LNCAP (cell line): ENCODE results near the gene FAM124A.
A peak's percentile ranks its signal among the peaks of the same experiment; 100 is the strongest.

Experiments used
- CTCF ChIP-seq: fragments of 450-650 bp; IDR thresholded peaks from 2 replicates; pipeline ENCODE4 v1.5.1; 2017; ENCODE audit warnings: mild to moderate bottlenecking

FAM124A gene, protein sequence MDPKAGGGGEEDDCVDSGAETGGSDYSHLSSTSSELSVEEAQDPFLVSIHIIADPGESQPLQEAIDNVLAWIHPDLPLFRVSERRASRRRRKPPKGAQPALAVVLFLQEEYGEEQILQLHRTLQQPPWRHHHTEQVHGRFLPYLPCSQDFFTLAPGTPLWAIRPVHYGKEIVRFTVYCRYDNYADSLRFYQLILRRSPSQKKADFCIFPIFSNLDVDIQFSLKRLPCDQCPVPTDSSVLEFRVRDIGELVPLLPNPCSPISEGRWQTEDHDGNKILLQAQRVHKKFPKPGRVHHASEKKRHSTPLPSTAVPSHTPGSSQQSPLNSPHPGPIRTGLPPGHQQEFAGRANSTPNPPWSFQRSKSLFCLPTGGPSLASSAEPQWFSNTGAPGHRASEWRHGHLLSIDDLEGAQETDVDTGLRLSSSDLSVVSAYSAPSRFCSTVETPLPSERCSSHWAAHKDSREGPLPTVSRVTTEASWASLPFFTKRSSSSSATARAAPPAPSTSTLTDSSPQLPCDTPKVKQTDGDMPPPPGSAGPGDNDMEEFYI

GRCh38 chr13:51222037-51222685 lies at the start of gene FAM124A:
Gene FAM124A, plus strand, starts transcription at chr13:51222398. Its CDS starts 104 bp downstream, at chr13:51222502.
- peak; percentile 59 for TF ChIP-seq CTCF

GRCh38 chr13:51175021-51175420 lies 47.2 kb upstream of the FAM124A start:
- no peak for TF ChIP-seq CTCF

- no peak for TF ChIP-seq CTCF
Measured at GRCh38 chr13:51175639-51176038, 46.6 kb upstream of the FAM124A start.

GRCh38 chr13:51177188-51177587 lies 45.0 kb upstream of the FAM124A start:
- no peak for TF ChIP-seq CTCF

DNA sequence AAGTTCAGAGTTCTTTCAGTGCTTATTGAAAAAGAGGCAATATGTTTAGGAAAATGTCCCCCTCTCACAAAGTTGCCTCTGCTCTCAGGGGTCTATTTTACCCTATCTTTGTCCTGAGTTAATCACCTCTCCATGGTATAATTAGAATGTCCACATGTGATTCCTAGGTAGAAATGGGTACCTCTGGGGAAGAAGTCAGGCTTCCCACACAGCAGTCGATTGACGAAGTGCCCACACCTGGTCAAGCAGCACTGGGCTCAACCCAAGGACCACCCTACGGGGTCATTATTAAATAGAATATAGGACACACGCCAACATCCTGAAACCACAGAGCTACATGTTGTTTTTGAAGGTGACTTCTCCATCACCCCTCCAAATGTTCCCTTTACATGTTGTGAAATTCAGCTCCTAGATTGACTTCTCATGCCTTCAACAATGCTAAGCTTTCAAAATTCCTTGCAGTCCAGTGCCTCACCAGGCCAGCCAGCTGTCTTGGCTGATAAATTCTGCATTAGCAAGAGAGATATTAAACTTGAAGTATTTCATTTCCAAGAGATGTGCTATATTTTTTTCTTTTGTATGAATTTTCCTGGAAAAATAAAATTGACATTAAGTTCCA lies 43.6 kb upstream of the FAM124A start:
- TF ChIP-seq CTCF: no peak

DNA sequence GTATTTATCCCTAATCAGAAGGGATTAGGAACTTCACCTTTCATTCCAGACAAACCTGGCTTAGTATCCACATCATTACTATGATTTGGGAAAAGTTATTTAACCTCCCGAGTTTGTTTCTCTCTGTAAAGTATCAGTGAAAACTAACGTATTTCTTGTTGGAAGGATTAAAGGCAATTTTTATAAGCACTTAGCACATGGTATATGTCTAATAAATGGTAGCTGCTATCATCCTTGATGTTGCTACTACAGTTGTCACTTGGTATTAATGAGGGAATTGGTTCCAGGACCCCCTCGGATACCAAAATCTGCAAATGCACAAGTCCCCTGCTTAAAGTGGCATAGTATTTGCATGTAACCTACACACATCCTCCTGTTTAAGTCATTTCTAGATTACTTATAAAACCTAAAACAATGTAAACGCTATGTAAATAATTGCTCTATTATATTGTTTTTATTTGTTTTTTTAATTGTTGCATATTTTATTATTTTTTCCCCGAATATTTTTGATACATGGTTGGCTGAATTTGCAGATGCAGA lies 42.7 kb upstream of the FAM124A start:
- TF ChIP-seq CTCF: no peak

- TF ChIP-seq CTCF: no peak
Measured at GRCh38 chr13:51180853-51181511, 41.2 kb upstream of the FAM124A start.
